ENCODE results near the gene PTBP2.

DNA sequence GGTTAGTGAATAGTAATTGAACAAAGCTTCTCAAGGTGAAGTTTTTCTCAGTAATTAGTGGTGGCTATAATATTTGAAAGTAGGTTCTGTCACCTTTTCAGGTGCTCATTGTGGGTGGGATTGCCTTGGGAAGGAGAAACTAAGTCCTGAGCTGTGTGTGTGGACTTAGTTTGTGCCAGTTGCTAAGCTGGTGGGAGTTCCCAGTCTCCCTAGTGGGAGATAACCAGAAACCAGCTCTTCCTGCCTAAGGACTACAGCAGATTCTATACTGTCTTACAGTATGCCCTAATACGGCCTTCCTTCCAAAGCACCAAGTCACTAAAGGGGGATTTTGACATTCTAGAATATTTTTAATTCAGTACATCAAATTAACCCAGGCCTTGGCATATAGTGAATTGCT, 94.3 kb downstream of the PTBP2 start:
- no peak for TF ChIP-seq YY1 (IDR thresholded peaks at IDR 0.05; ENCODE audit: insufficient read depth, insufficient read length)
- no peak for TF ChIP-seq ZNF274 (IDR thresholded peaks at IDR 0.05; ENCODE audit: low read depth, low read length)

Data from NT2/D1 (cell line).